ENCODE data around the gene SETD2. TPM values are rescaled to one million over a fixed set of nuclear protein-coding genes. Genes with fewer than 3 reads are reported as not detected.

The SETD2 gene
- total RNA-seq, 4 donors from 2014 or later = 54.3 to 113 (median 67.9) TPM

DNA sequence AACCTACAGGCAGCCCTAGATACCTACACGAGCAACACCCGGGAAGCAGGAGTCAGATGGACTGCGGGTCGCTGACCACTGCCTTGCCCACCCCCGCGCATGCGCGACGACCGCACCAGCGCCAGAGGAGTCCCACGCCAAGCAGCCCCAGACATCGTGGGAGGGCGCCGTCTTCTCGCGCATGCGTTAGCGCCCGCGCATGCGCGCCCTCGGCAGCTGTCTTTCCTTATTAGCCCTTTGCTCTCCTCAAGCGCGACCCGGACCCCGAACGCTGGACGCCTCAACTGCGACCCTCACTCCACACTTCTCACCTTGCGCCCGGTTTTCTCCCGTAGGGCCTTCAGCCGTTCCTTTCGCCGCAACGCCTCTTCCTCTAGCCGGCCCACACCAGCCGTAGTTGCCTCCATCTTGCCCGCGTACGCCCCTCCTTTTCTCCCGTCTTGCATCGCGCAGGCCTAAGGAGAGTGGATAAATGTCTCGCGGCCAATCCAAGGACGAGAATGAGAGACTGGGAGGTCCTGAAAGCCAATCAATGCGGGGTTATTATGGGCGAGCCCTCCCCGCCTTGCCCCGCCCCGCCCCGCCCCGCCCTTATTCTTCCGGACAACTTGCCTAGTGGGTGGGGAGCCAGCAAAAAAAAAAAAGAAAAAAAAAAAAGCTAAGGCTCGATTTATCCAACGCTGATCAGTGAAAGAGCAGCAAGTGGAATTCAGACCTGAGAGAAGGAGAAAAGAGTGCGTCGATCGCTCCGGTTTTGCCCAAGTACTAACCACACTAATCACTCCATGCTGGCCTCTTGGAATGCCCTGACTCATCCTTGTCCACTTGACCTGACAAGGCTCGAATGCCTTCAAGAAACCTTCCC is 187.4 kb downstream of the SETD2 start, which contains the start of gene CCDC12:
TSS of gene CCDC12 (minus strand) at position 420 of the 865 bp plus-strand sequence. CDS start at position 407, 13 bp downstream.
- in situ Hi-C loops (cut with MboI; ENCODE audit: low pct_ligation_motif_present in 1 of 4, low pct_unique_long_range_greater_than_20kb in 1 of 4, low sequenced_read_pairs in 3 of 4) (no loop called here), intact Hi-C loops (cut with DNase I; ENCODE audit: low total_unique reads) (loop anchor here (5.0 kb wide), 1 partner anchor 39 kb away; no protein-coding TSS in a partner anchor)
- 1% methylated on average over 64 of the region's 64 CpGs; no CpG with 5 or more reads in 1 of the 2 donors for WGBS, 2 donors (ENCODE audit: low coverage in 1 of 2)
- Histone ChIP-seq H3K27me3 (no peaks in the 10 kb centered on the region), H3K4me3 (peak within 1 kb of the TSS; percentile 60 to 76 (median 74)), H3K9me3 (no peaks in the 10 kb centered on the region), H3K27ac (peak within 1 kb of the TSS; percentile 91 to 95 (median 94)), H3K36me3 (no peaks in the 10 kb centered on the region), H3K4me1 (peaks cover 16 to 74% (median 54%) of the 10 kb centered on the region in 4 donors)
- DNase-seq = peak; percentile 96
- TF ChIP-seq POLR2AphosphoS5 (IDR thresholded peaks at IDR 0.05) (peak; percentile 46 to 93 (median 87)), POLR2A (IDR thresholded peaks at IDR 0.05) (peak; percentile 89), EP300 (IDR thresholded peaks at IDR 0.05; ENCODE audit: low read depth) (no peak)
- TF ChIP-seq, protein P1, sequence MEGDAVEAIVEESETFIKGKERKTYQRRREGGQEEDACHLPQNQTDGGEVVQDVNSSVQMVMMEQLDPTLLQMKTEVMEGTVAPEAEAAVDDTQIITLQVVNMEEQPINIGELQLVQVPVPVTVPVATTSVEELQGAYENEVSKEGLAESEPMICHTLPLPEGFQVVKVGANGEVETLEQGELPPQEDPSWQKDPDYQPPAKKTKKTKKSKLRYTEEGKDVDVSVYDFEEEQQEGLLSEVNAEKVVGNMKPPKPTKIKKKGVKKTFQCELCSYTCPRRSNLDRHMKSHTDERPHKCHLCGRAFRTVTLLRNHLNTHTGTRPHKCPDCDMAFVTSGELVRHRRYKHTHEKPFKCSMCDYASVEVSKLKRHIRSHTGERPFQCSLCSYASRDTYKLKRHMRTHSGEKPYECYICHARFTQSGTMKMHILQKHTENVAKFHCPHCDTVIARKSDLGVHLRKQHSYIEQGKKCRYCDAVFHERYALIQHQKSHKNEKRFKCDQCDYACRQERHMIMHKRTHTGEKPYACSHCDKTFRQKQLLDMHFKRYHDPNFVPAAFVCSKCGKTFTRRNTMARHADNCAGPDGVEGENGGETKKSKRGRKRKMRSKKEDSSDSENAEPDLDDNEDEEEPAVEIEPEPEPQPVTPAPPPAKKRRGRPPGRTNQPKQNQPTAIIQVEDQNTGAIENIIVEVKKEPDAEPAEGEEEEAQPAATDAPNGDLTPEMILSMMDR (IDR thresholded peaks at IDR 0.05) = no peak

DNA sequence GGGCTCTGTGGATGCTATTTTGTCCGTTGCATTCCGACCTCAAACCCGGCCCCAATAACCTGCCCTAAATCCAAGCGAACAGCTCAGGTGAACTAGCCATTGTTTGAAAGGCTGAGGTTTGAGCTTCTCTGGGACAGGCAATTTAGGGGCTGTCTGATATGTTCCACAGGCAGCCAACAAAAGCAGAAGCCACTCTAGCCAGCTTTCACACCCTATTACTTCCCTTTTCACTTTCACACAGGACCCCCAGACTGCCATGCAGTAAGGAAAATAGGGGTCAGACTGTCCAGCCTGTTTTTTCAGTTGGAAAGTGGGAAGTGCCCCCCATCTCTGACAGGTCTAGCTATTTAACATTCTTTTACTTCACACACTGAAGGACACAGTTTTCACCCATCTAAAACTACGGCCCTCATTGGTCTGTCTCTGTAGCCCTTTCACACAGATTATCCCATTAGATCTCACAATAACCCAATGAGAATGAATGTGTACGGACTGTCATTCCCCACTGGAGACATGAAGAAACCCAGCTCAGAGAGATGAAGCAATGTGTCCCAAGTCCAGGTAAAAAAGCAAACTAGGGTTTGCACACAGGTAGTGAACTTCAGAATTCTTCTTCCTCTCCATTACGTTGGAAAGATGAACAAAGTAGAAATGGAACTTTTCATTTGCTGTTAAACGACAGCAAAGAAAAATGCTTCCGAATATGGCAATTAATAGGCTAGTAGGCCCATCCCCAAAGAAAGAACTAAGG is 189.3 kb downstream of the SETD2 start:
- in situ Hi-C loops (cut with MboI; ENCODE audit: low pct_ligation_motif_present in 1 of 4, low pct_unique_long_range_greater_than_20kb in 1 of 4, low sequenced_read_pairs in 3 of 4) = no loop called here
- TF ChIP-seq POLR2A (IDR thresholded peaks at IDR 0.05) (no peak), POLR2AphosphoS5 (IDR thresholded peaks at IDR 0.05) (no peak), EP300 (IDR thresholded peaks at IDR 0.05; ENCODE audit: low read depth) (no peak)
- TF ChIP-seq, protein P1 (IDR thresholded peaks at IDR 0.05) = no peak
- Histone ChIP-seq H3K27me3 (no peaks in the 10 kb centered on the region), H3K27ac (no peak overlapping the region), H3K9me3 (no peaks in the 10 kb centered on the region), H3K36me3 (no peaks in the 10 kb centered on the region), H3K4me1 (peaks cover 26 to 79% (median 60%) of the 10 kb centered on the region in 4 donors), H3K4me3 (peak overlapping the region in 1 of 4 donors; percentile 76)
- WGBS, 2 donors (ENCODE audit: low coverage in 1 of 2) = 68 to 76% methylated on average over 8 to 9 of the region's 9 CpGs
- intact Hi-C loops (cut with DNase I; ENCODE audit: low total_unique reads) = loop anchor here (1.0 to 5.0 kb wide), 2 partner anchors 32 to 37 kb away; no protein-coding TSS in a partner anchor
- no peak for DNase-seq

DNA sequence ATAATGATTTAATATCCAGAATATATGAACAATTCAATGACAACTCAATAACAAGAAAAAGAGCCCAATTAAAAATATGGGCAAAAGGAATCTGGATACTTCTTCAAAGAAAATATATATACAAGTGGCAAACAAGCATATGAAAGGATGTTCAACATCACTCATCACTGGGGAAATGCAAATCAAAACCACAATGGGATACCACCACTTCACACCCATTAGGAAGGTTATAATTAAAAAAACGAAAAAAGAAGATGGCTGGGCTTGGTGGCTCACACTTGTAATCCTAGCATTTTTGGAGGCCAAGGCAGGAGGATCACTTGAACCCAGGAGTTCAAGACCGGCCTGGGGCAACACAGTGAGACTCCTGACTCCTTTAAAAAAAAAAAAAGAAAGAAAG is 191.5 kb downstream of the SETD2 start:
- WGBS, 2 donors (ENCODE audit: low coverage in 1 of 2) = 57 to 63% methylated on average over 1 to 2 of the region's 2 CpGs
- Histone ChIP-seq H3K9me3 (no peaks in the 10 kb centered on the region), H3K4me3 (no peak overlapping the region), H3K36me3 (no peaks in the 10 kb centered on the region), H3K27me3 (no peaks in the 10 kb centered on the region), H3K27ac (no peak overlapping the region), H3K4me1 (peaks cover 36 to 83% (median 54%) of the 10 kb centered on the region in 4 donors)
- intact Hi-C loops (cut with DNase I; ENCODE audit: low total_unique reads) = no loop called here
- no peak for DNase-seq
- in situ Hi-C loops (cut with MboI; ENCODE audit: low pct_ligation_motif_present in 1 of 4, low pct_unique_long_range_greater_than_20kb in 1 of 4, low sequenced_read_pairs in 3 of 4) = no loop called here
- TF ChIP-seq, protein P1 (IDR thresholded peaks at IDR 0.05) = no peak
- TF ChIP-seq POLR2AphosphoS5 (IDR thresholded peaks at IDR 0.05) (no peak), EP300 (IDR thresholded peaks at IDR 0.05; ENCODE audit: low read depth) (no peak), POLR2A (IDR thresholded peaks at IDR 0.05) (no peak)

DNA sequence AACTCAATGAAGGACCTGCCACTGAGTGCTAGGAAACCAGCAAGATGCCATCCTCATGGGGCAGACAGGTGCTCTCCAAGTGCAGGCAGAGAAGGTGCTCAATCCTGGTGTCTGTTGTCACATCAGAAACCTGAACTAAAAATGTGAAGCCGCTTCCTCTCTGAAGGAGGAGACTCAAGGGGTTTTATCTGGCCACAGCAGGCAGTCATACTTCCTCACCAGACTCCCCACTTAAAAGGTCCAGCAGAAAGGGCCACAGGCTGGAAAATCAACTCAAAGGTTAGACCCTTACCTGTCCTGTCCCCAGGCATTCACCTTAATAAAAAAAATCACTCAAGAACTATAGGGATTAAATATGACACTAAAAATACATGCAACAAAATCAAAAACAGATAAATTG is 192.2 kb downstream of the SETD2 start:
- Histone ChIP-seq H3K4me3 (no peak overlapping the region), H3K36me3 (no peaks in the 10 kb centered on the region), H3K27me3 (no peaks in the 10 kb centered on the region), H3K9me3 (no peaks in the 10 kb centered on the region), H3K27ac (peak overlapping the region in 3 of 4 donors; percentile 16 to 60 (median 49)), H3K4me1 (peaks cover 36 to 84% (median 55%) of the 10 kb centered on the region in 4 donors)
- in situ Hi-C loops (cut with MboI; ENCODE audit: low pct_ligation_motif_present in 1 of 4, low pct_unique_long_range_greater_than_20kb in 1 of 4, low sequenced_read_pairs in 3 of 4) = no loop called here
- 76% methylated on average over 1 of the region's 1 CpG; no CpG with 5 or more reads in 1 of the 2 donors for WGBS, 2 donors (ENCODE audit: low coverage in 1 of 2)
- no peak for TF ChIP-seq EP300 (IDR thresholded peaks at IDR 0.05; ENCODE audit: low read depth)
- TF ChIP-seq POLR2AphosphoS5 (IDR thresholded peaks at IDR 0.05) = no peak
- TF ChIP-seq, protein P1 (IDR thresholded peaks at IDR 0.05) = no peak
- no peak for TF ChIP-seq POLR2A (IDR thresholded peaks at IDR 0.05)
- DNase-seq = no peak
- intact Hi-C loops (cut with DNase I; ENCODE audit: low total_unique reads) = no loop called here

All from transverse colon (tissue), 4 donors.